ENCODE data around the gene SCFD2.

Gene SCFD2

GRCh38 chr4:53100501-53101190 lies 265.2 kb downstream of the SCFD2 start:
- no peak for TF ChIP-seq REST (IDR thresholded peaks at IDR 0.05; ENCODE audit: insufficient replicate concordance, low read depth)
- TF ChIP-seq CTCF (IDR thresholded peaks at IDR 0.05; ENCODE audit: insufficient read depth, low read length): no peak
- TF ChIP-seq GABPA (IDR thresholded peaks at IDR 0.05; ENCODE audit: low read depth): no peak
- TF ChIP-seq SPI1 (IDR thresholded peaks at IDR 0.05; ENCODE audit: borderline replicate concordance, low read depth): no peak
- no peak for TF ChIP-seq POLR2AphosphoS5 (IDR thresholded peaks at IDR 0.05; ENCODE audit: low read depth)
- H3K27ac ChIP-seq (replicated peaks): no peak overlapping the region
- no peak overlapping the region for H3K4me3 ChIP-seq (replicated peaks; ENCODE audit: insufficient read depth, low read length)
- no peak for DNase-seq (ENCODE audit: low read depth in 1 of 2, low spot score in 1 of 2)
- H3K27me3 ChIP-seq (ENCODE audit: insufficient read depth, poor library complexity, severe bottlenecking): no peaks in the 10 kb centered on the region

- Histone ChIP-seq H3K4me3 (replicated peaks; ENCODE audit: insufficient read depth, low read length) (no peak overlapping the region), H3K27ac (replicated peaks) (no peak overlapping the region), H3K27me3 (ENCODE audit: insufficient read depth, poor library complexity, severe bottlenecking) (no peaks in the 10 kb centered on the region)
- no peak for TF ChIP-seq REST (IDR thresholded peaks at IDR 0.05; ENCODE audit: insufficient replicate concordance, low read depth)
- no peak for TF ChIP-seq CTCF (IDR thresholded peaks at IDR 0.05; ENCODE audit: insufficient read depth, low read length)
- no peak for TF ChIP-seq SPI1 (IDR thresholded peaks at IDR 0.05; ENCODE audit: borderline replicate concordance, low read depth)
- TF ChIP-seq GABPA (IDR thresholded peaks at IDR 0.05; ENCODE audit: low read depth): no peak
- TF ChIP-seq POLR2AphosphoS5 (IDR thresholded peaks at IDR 0.05; ENCODE audit: low read depth): no peak
- DNase-seq (ENCODE audit: low read depth in 1 of 2, low spot score in 1 of 2): no peak
These were observed 267.2 kb downstream of the SCFD2 start for GRCh38 chr4:53098681-53099121.

GRCh38 chr4:53094040-53094439 lies 271.8 kb downstream of the SCFD2 start:
- DNase-seq (ENCODE audit: low read depth in 1 of 2, low spot score in 1 of 2): no peak
- TF ChIP-seq REST (IDR thresholded peaks at IDR 0.05; ENCODE audit: insufficient replicate concordance, low read depth): no peak
- TF ChIP-seq GABPA (IDR thresholded peaks at IDR 0.05; ENCODE audit: low read depth): no peak
- no peak for TF ChIP-seq SPI1 (IDR thresholded peaks at IDR 0.05; ENCODE audit: borderline replicate concordance, low read depth)
- TF ChIP-seq POLR2AphosphoS5 (IDR thresholded peaks at IDR 0.05; ENCODE audit: low read depth): no peak
- TF ChIP-seq CTCF (IDR thresholded peaks at IDR 0.05; ENCODE audit: insufficient read depth, low read length): no peak

More at GRCh38 chr4:53094040-53094439, 271.8 kb downstream of the SCFD2 start:
- H3K4me3 ChIP-seq (replicated peaks; ENCODE audit: insufficient read depth, low read length): no peak overlapping the region
- H3K27me3 ChIP-seq (ENCODE audit: insufficient read depth, poor library complexity, severe bottlenecking): no peaks in the 10 kb centered on the region
- H3K27ac ChIP-seq (replicated peaks): no peak overlapping the region

All from HL-60 (cell line).